ENCODE results near the gene ZNF444.

DNA sequence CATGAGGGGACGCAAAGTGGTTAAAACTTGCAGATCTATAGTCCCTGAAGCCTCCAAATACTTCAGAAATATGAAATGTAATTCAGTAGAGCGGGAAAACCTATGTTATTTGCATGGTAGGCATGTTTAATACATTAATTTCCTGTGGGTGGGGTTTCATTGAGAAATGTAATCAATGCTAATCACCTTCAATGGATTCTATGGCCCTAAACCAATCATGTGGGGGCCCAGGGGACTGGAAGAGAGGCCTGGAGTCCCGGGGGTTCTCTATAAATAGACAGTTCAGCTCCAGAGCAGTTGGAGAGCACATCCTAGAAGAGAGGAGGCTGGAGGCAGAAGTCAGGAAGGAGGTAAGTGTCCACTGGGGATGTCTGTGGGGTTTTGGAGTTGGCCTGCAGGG lies 60.9 kb downstream of the ZNF444 start, which contains the start of gene ZSCAN5C:
- TF ChIP-seq POLR2AphosphoS5 (IDR thresholded peaks at IDR 0.05; ENCODE audit: low read depth, low read length) = no peak
- no peak for TF ChIP-seq POLR2A (IDR thresholded peaks at IDR 0.05; ENCODE audit: low read depth, low read length)
